ENCODE measurements around the gene ADGRG3.

ADGRG3 gene

GRCh38 chr16:57652695-57653471 lies 15.2 kb upstream of the ADGRG3 start:
- DNase-seq (ENCODE audit: low read depth, low spot score) = no peak
- POLR2A ChIA-PET = no interaction called here
- CTCF ChIA-PET = interaction anchor here (0.7 to 8.2 kb wide), 8 partner anchors 12 to 77 kb away, joined by 3 to 256 read pairs (median 4); partner anchors contain the start of gene ADGRG1
- H3K4me3 ChIP-seq (ENCODE audit: low read depth, low read length) = no peak overlapping the region
- no peak for TF ChIP-seq CTCF (IDR thresholded peaks at IDR 0.05; ENCODE audit: insufficient read depth, low read length, missing control alignments)

- CTCF ChIA-PET = interaction anchor here (1.0 to 4.6 kb wide), 3 partner anchors 66 to 205 kb away, joined by 3 to 40 read pairs (median 4); no protein-coding TSS in a partner anchor
- H3K4me3 ChIP-seq (ENCODE audit: low read depth, low read length) = no peak overlapping the region
Measured at GRCh38 chr16:57653936-57654335, 14.2 kb upstream of the ADGRG3 start.

GRCh38 chr16:57656342-57656955 lies 11.7 kb upstream of the ADGRG3 start:
- CTCF ChIA-PET = interaction anchor here (4.2 kb wide), 1 partner anchor 8 kb away, joined by 19 read pairs; no protein-coding TSS in a partner anchor
- no peak overlapping the region for H3K4me3 ChIP-seq (ENCODE audit: low read depth, low read length)
- TF ChIP-seq CTCF (IDR thresholded peaks at IDR 0.05; ENCODE audit: insufficient read depth, low read length, missing control alignments) = no peak
- no peak for DNase-seq (ENCODE audit: low read depth, low spot score)
- POLR2A ChIA-PET = no interaction called here

More at GRCh38 chr16:57653936-57654335, 14.2 kb upstream of the ADGRG3 start:
- DNase-seq (ENCODE audit: low read depth, low spot score) = no peak
- no peak for TF ChIP-seq CTCF (IDR thresholded peaks at IDR 0.05; ENCODE audit: insufficient read depth, low read length, missing control alignments)
- POLR2A ChIA-PET = no interaction called here

- TF ChIP-seq CTCF (IDR thresholded peaks at IDR 0.05; ENCODE audit: insufficient read depth, low read length, missing control alignments) = no peak
- CTCF ChIA-PET = interaction anchor here (4.2 kb wide), 1 partner anchor 9 kb away, joined by 19 read pairs; no protein-coding TSS in a partner anchor
- POLR2A ChIA-PET = no interaction called here
- no peak overlapping the region for H3K4me3 ChIP-seq (ENCODE audit: low read depth, low read length)
- no peak for DNase-seq (ENCODE audit: low read depth, low spot score)
Measured at GRCh38 chr16:57657228-57657627, 10.9 kb upstream of the ADGRG3 start.

GRCh38 chr16:57658130-57658877 lies 9.8 kb upstream of the ADGRG3 start:
- DNase-seq (ENCODE audit: low read depth, low spot score) = no peak
- CTCF ChIA-PET = interaction anchor here (4.2 kb wide), 1 partner anchor 10 kb away, joined by 19 read pairs; no protein-coding TSS in a partner anchor
- no peak for TF ChIP-seq CTCF (IDR thresholded peaks at IDR 0.05; ENCODE audit: insufficient read depth, low read length, missing control alignments)
- POLR2A ChIA-PET = no interaction called here
- no peak overlapping the region for H3K4me3 ChIP-seq (ENCODE audit: low read depth, low read length)
